HEK293 (cell line): ENCODE results near the gene ICAM4.

Experiments used
- CTCF ChIA-PET: fragments of 350-600 bp; formaldehyde crosslinking; extraction: SDS; loops from one replicate; lab custom pipeline; 2021; ENCODE audit warnings: antibody characterized with exemption; lab: Yijun Ruan, JAX
- POLR2A ChIA-PET: fragments of 300-600 bp; formaldehyde crosslinking; extraction: SDS; loops from one replicate; lab custom pipeline; 2020; ENCODE audit warnings: antibody characterized with exemption, inconsistent platforms; lab: Yijun Ruan, JAX
- H3K27ac ChIP-seq: fragments of 200-500 bp; sonication (Bioruptor generic); 2 replicates; pipeline ENCODE4 v1.5.1; 2014; ENCODE audit warnings: low read depth, low read length, control low read depth, inconsistent platforms; ENCODE audit errors: extremely low read depth
- H3K36me3 ChIP-seq, 2 experiments: fragments of 200-500 bp in 1 of 2; sonication (Bioruptor generic) in 1 of 2; 1 replicate in 1 of 2; 2 replicates in 1 of 2; pipeline ENCODE4 v1.5.1; 2014 to 2017; ENCODE audit warnings: inconsistent platforms in 2 of 2, low read length in 2 of 2; ENCODE audit not compliant: control insufficient read depth in 2 of 2, insufficient read depth in 1 of 2
- H3K4me1 ChIP-seq: fragments of 200-500 bp; sonication (Bioruptor generic); 2 replicates; pipeline ENCODE4 v1.5.1; 2014; ENCODE audit warnings: mild to moderate bottlenecking, low read length, inconsistent platforms; ENCODE audit not compliant: control insufficient read depth, insufficient read depth
- H3K4me3 ChIP-seq: 2 replicates; pipeline ENCODE4 v1.5.1; 2011; ENCODE audit warnings: low read depth, mild to moderate bottlenecking, control low read depth, low read length, moderate library complexity
- H3K9me3 ChIP-seq: fragments of 200-500 bp; sonication (Bioruptor generic); 2 replicates; pipeline ENCODE4 v1.5.1; 2014; ENCODE audit warnings: low read depth, low read length, inconsistent platforms; ENCODE audit not compliant: control insufficient read depth, insufficient read depth
- CTCF ChIP-seq: fragments of 450-650 bp; formaldehyde crosslinking; IDR thresholded peaks from 2 replicates; pipeline ENCODE4 v1.5.1; 2016; ENCODE audit warnings: missing biosample characterization, missing genetic modification characterization
- KLF8 ChIP-seq: fragments of 450-650 bp; formaldehyde crosslinking; IDR thresholded peaks from 2 replicates; pipeline ENCODE4 v1.5.1; 2016; ENCODE audit warnings: missing biosample characterization, missing genetic modification characterization
- KLF9 ChIP-seq: fragments of 450-650 bp; formaldehyde crosslinking; IDR thresholded peaks from 2 replicates; pipeline ENCODE4 v1.5.1; 2016; ENCODE audit warnings: missing biosample characterization, missing genetic modification characterization, low read depth
- MEIS1 ChIP-seq: sonication (generic); formaldehyde crosslinking; IDR thresholded peaks from 2 replicates; pipeline ENCODE4 v1.8.1; 2022; ENCODE audit warnings: missing genetic modification reagents, mild to moderate bottlenecking, borderline replicate concordance
- REPIN1 ChIP-seq: fragments of 450-650 bp; formaldehyde crosslinking; IDR thresholded peaks from 2 replicates; pipeline ENCODE4 v1.5.1; 2017; ENCODE audit warnings: missing biosample characterization, missing genetic modification characterization, low read depth
- SP7 ChIP-seq: fragments of 450-650 bp; formaldehyde crosslinking; IDR thresholded peaks from 2 replicates; pipeline ENCODE4 v1.5.1; 2016; ENCODE audit warnings: missing biosample characterization, missing genetic modification characterization
- ZBTB11 ChIP-seq: fragments of 450-650 bp; formaldehyde crosslinking; conservative IDR thresholded peaks from 2 replicates; pipeline ENCODE4 v1.5.1; 2016; ENCODE audit warnings: low read depth, missing biosample characterization, missing genetic modification characterization
- ZEB2 ChIP-seq: fragments of 450-650 bp; formaldehyde crosslinking; IDR thresholded peaks from 2 replicates; pipeline ENCODE4 v1.5.1; 2016; ENCODE audit warnings: missing biosample characterization, missing genetic modification characterization
- ZFHX2 ChIP-seq: fragments of 450-650 bp; formaldehyde crosslinking; conservative IDR thresholded peaks from 2 replicates; pipeline ENCODE4 v1.5.1; 2016; ENCODE audit warnings: missing biosample characterization, missing genetic modification characterization
- ZFP3 ChIP-seq: fragments of 450-650 bp; formaldehyde crosslinking; IDR thresholded peaks from 2 replicates; pipeline ENCODE4 v1.5.1; 2016; ENCODE audit warnings: low read depth, missing biosample characterization, missing genetic modification characterization
- ZNF280D ChIP-seq: fragments of 450-650 bp; formaldehyde crosslinking; IDR thresholded peaks from 2 replicates; pipeline ENCODE4 v1.5.1; 2016; ENCODE audit warnings: missing biosample characterization, missing genetic modification characterization
- ZNF311 ChIP-seq: fragments of 450-650 bp; formaldehyde crosslinking; IDR thresholded peaks from 2 replicates; pipeline ENCODE4 v1.5.1; 2017; ENCODE audit warnings: missing biosample characterization, missing genetic modification characterization, borderline replicate concordance
- ZNF354C ChIP-seq: fragments of 450-650 bp; formaldehyde crosslinking; IDR thresholded peaks from 2 replicates; pipeline ENCODE4 v1.5.1; 2016; ENCODE audit warnings: missing biosample characterization, missing genetic modification characterization, low read depth, borderline replicate concordance
- ZNF362 ChIP-seq: fragments of 450-650 bp; formaldehyde crosslinking; IDR thresholded peaks from 2 replicates; pipeline ENCODE4 v1.5.1; 2016; ENCODE audit warnings: missing biosample characterization, missing genetic modification characterization
- ZNF426 ChIP-seq: fragments of 450-650 bp; formaldehyde crosslinking; IDR thresholded peaks from 2 replicates; pipeline ENCODE4 v1.5.1; 2017; ENCODE audit warnings: missing biosample characterization, missing genetic modification characterization, mild to moderate bottlenecking, inconsistent platforms, moderate library complexity
- ZNF544 ChIP-seq: fragments of 450-650 bp; formaldehyde crosslinking; IDR thresholded peaks from 2 replicates; pipeline ENCODE4 v1.5.0; 2017; ENCODE audit warnings: missing biosample characterization, missing genetic modification characterization
- ZNF558 ChIP-seq: fragments of 450-650 bp; formaldehyde crosslinking; IDR thresholded peaks from 2 replicates; pipeline ENCODE4 v1.5.1; 2016; ENCODE audit warnings: missing biosample characterization, missing genetic modification characterization
- ZNF561 ChIP-seq: fragments of 450-650 bp; IDR thresholded peaks from 2 replicates; pipeline ENCODE4 v1.5.1; 2018; ENCODE audit warnings: missing biosample characterization, missing genetic modification characterization, borderline replicate concordance
- ZNF610 ChIP-seq: fragments of 450-650 bp; formaldehyde crosslinking; IDR thresholded peaks from 2 replicates; pipeline ENCODE4 v1.5.1; 2016; ENCODE audit warnings: missing biosample characterization, missing genetic modification characterization, borderline replicate concordance
- ZNF639 ChIP-seq: fragments of 450-650 bp; formaldehyde crosslinking; IDR thresholded peaks from 2 replicates; pipeline ENCODE4 v1.5.1; 2016; ENCODE audit warnings: missing biosample characterization, missing genetic modification characterization
- ZNF654 ChIP-seq: fragments of 450-650 bp; formaldehyde crosslinking; IDR thresholded peaks from 2 replicates; pipeline ENCODE4 v1.5.1; 2016; ENCODE audit warnings: low read depth, missing biosample characterization, missing genetic modification characterization
- ZNF677 ChIP-seq: fragments of 450-650 bp; IDR thresholded peaks from 2 replicates; pipeline ENCODE4 v1.5.0; 2018; ENCODE audit warnings: missing biosample characterization, mild to moderate bottlenecking, missing genetic modification characterization, moderate library complexity

Gene ICAM4

GRCh38 chr19:10259162-10259905, 27.4 kb upstream of the ICAM4 start:
- Histone ChIP-seq H3K36me3 (peaks cover 18 to 54% of the 10 kb centered on the region in 2 experiments; a peak in 2 of 3 replicates), H3K4me3 (no peak overlapping the region), H3K4me1 (no peaks in the 10 kb centered on the region), H3K27ac (no peak overlapping the region), H3K9me3 (no peaks in the 10 kb centered on the region)
- ChIA-PET CTCF (interaction anchor here (0.6 to 7.9 kb wide), 39 partner anchors 9 to 328 kb away, joined by 3 to 141 read pairs (median 4); partner anchors contain the start of genes FDX2, ICAM1, MRPL4 and PPAN), POLR2A (interaction anchor here (0.8 to 2.7 kb wide), 12 partner anchors 9 to 163 kb away, joined by 3 to 24 read pairs (median 4); partner anchors contain the start of genes CDC37, DNMT1, ICAM5 and TYK2)
- no peak for TF ChIP-seq ZNF610 (tag by site-specific recombination)
- TF ChIP-seq ZEB2 (tag by site-specific recombination): peak; percentile 55; the same call in 1 of the 2 replicates
- TF ChIP-seq SP7: peak; percentile 42; the same call in 1 of the 2 replicates
- 0 out of 2 replicates have a peak, but pooled peaks have one; percentile 13 for TF ChIP-seq ZNF362 (tag by site-specific recombination)
- peak; percentile 80 for TF ChIP-seq ZNF654 (tag by site-specific recombination)
- no peak for TF ChIP-seq ZNF426 (tag by site-specific recombination)
- 0 out of 2 replicates have a peak, but pooled peaks have one; percentile 2 for TF ChIP-seq KLF8 (tag by site-specific recombination)
- no peak for TF ChIP-seq ZNF561
- TF ChIP-seq ZBTB11 (tag by site-specific recombination): no peak
- TF ChIP-seq CTCF (tag by site-specific recombination): peak; percentile 85
- 0 out of 2 replicates have a peak, but pooled peaks have one; percentile 32 for TF ChIP-seq KLF9
- TF ChIP-seq ZFP3 (tag by site-specific recombination): no peak
- TF ChIP-seq ZNF544 (tag by site-specific recombination): no peak
- TF ChIP-seq MEIS1 (CRISPR knock-in tag): no peak
- TF ChIP-seq ZFHX2 (tag by site-specific recombination): peak; percentile 67
- no peak for TF ChIP-seq ZNF354C
- no peak for TF ChIP-seq ZNF558
- TF ChIP-seq ZNF311 (tag by site-specific recombination): no peak
- 0 out of 2 replicates have a peak, but pooled peaks have one; percentile 65 for TF ChIP-seq ZNF639
- no peak for TF ChIP-seq ZNF677 (tag by site-specific recombination)
- TF ChIP-seq REPIN1: no peak
- TF ChIP-seq ZNF280D: no peak
